HL-60/S4 treated with phorbol 12-myristate 13-acetate at 8.2 ng/mL for 4 days and 3 days (cell line): ENCODE data around the gene SPATA2.
"Not testable (repeated sequence)": the region's sequence is repeated elsewhere in the genome, so short reads cannot be mapped to it uniquely, and the experiment has no call there.

Source experiments
- in situ Hi-C: fragments of 300-500 bp; cut with MboI; formaldehyde crosslinking; loops from 2 replicates; pipeline ENCODE4 v1.15.0; 2022; ENCODE audit warnings: low sequenced_read_pairs

The SPATA2 gene

GRCh38 chr20:49915380-49916145, at the start of gene SPATA2:
Gene SPATA2 (minus strand): TSS chr20:49915529. CDS start chr20:49908490, 7,039 bp downstream.
- in situ Hi-C loops, result no loop called here

DNA sequence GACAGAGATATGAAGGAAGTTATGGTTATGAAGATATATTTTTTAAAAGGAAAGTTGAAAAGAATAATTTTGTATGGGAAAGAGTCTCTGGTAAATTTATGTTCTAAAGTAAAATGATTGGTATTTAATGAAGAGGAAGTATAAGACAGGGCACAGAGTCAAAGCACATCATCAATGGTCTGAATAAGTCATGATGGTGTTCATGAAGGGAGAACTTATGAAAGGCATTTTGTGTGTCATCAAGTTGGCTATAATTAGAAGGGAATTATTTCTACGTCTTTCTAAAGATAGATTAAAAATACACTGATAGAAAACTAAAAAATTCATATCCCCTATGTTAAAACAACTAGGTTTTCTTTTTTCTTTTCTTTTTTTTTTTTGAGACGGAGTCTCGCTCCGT, 46.1 kb upstream of the SPATA2 start:
- in situ Hi-C loops, result no loop called here

DNA sequence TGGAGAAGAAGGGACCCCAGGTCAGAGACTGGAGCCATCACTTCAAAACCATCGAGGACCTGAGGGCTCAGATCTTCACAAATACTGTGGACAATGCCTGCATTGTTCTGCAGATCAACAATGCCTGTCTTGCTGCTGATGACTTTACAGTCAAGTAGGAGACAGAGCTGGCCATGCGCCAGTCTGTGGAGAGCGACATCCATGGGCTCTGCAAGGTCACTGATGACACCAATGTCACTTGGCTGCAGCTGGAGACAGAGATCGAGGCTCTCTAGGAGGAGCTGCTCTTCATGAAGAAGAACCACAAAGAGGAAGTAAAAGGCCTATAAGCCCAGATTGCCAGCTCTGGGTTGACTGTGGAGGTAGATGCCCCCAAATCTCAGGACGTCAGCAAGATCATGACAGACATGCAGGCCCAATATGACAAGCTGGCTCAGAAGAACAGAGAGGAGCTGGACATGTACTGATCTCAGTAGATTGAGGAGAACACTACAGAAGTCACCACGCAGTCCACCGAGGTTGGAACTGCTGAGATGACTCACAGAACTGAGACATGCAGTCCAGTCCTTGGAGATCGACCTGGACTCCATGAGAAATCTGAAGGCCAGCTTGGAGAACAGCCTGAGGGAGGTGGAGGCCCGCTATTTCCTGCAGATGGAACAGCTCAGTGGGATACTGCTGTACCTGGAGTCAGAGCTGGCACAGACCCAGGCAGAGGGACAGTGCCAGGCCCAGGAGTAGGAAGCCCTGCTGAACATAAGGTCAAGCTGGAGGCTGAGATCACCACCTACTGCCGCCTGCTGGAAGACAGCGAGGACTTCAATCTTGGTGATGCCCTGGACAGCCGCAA, 42.0 kb upstream of the SPATA2 start:
- in situ Hi-C loops, result not testable (repeated sequence)

DNA sequence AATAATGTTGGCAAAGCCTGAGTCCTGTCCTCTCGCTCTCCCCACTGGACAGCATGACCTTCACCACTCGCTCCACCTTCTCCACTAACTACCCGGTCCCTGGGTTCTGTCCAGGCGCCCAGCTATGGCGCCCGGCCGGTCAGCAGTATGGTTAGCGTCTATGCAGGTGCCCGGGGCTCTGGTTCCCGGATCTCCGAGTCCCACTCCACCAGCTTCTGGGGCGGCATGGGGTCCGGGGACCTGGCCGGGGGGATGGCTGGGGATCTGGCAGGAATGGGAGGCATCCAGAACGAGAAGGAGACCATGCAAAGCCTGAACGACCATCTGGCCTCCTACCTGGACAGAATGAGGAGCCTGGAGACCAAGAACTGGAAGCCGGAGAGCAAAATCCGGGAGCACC, 41.4 kb upstream of the SPATA2 start:
- in situ Hi-C loops, result no loop called here

DNA sequence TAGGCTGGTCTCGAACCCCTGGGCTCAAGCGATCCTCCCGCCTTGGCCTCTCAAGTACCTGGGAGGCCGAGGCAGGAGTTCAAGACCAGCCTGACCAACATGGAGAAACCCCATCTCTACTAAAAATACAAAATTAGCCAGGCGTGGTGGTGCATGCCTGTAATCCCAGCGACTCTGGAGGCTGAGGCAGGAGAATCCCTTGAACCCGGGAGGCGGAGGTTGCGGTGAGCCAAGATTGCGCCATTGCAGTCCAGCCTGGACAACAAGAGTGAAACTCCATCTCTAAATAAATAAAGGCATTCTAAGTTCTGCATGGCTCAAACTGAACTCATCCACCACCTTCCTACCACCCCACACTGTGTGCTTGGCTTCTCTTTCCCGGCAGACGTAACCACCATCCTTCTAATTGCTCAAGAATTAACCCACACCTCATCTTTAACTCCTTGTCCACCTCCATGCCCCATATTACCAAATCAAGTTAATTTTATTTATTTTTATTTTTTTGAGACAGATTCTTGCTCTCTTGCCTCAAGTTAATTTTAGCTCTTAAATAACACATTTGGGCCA, 40.6 kb upstream of the SPATA2 start:
- in situ Hi-C loops, result not testable (repeated sequence)

- in situ Hi-C loops, result no loop called here
Observed at GRCh38 chr20:49955167-49955566, 39.8 kb upstream of the SPATA2 start.

- in situ Hi-C loops, result no loop called here
Observed at GRCh38 chr20:49951151-49951550, 35.8 kb upstream of the SPATA2 start.

DNA sequence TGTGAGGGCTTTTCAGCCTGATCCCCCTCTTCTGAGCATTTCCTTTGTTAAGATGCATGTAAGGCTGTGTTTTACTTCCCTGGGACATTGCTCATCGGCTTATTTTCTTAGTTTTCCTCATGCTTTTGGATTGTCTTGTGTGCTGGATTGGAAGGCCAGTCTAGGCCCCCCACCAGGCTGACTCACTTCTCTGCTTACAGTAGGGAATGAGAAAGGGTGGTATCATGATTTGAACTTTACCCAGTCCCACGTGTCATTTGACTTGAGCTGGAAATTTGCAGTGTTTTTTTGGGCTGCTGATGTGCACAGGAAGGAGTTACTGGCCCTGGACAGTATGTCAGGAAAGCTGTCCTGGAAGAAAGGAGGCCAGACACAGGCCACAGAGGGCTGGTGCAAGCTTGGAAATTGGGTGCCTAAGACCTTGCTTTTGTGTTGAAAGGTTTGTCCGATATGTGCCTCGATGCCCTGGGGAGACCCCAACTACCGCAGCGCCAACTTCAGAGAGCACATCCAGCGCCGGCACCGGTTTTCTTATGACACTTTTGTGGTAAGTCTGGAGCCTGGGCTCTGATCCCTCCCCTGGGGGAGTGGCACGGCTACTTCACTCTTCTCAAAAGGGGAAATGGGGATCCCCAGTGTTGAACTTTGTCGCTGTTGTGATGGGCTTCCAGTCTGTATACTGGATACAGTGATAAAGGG, 33.6 kb upstream of the SPATA2 start:
- in situ Hi-C loops, result no loop called here

- in situ Hi-C loops, result no loop called here
Observed at GRCh38 chr20:49948178-49948577, 32.8 kb upstream of the SPATA2 start.

GRCh38 chr20:49945701-49946477, 30.6 kb upstream of the SPATA2 start:
- in situ Hi-C loops, result no loop called here

GRCh38 chr20:49945306-49945700, 30.0 kb upstream of the SPATA2 start:
- in situ Hi-C loops, result no loop called here

DNA sequence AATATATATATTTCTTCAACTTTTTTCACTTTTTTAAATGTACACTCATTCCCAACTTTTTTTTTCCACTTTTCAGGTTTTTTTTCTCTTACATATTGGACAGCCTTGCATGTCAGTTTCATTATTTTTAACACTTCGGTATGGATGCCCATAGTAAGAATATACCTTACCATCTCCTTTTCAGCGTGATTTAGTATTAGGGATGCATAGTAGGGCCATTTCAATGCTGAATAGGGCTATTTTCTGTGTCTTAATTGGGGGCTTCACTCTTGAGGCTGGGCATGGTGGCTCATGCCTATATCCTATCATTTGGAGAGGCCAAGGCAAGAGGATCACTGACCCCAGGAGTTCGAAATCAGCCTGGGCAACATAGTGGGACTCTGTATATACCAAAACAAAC, 27.6 kb upstream of the SPATA2 start:
- in situ Hi-C loops, result no loop called here

GRCh38 chr20:49942303-49942702, 27.0 kb upstream of the SPATA2 start:
- in situ Hi-C loops, result no loop called here

DNA sequence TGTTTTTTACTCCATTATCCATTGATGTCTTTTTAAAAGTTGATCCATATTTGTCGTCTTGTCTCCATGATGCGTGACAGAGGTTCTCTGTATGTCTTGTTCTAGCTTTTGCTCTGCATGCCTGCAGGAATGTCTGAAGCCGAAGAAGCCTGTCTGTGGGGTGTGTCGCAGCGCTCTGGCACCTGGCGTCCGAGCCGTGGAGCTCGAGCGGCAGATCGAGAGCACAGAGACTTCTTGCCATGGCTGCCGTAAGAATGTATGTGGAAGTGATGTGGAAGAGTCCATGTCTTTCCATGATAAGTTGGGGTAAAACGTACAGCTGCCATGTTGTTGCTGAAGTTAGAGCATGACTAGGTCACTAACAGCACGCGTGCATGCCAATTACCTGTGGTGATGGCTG, 26.1 kb upstream of the SPATA2 start:
- in situ Hi-C loops, result no loop called here

GRCh38 chr20:49938173-49939163, 23.1 kb upstream of the SPATA2 start:
- in situ Hi-C loops, result no loop called here

DNA sequence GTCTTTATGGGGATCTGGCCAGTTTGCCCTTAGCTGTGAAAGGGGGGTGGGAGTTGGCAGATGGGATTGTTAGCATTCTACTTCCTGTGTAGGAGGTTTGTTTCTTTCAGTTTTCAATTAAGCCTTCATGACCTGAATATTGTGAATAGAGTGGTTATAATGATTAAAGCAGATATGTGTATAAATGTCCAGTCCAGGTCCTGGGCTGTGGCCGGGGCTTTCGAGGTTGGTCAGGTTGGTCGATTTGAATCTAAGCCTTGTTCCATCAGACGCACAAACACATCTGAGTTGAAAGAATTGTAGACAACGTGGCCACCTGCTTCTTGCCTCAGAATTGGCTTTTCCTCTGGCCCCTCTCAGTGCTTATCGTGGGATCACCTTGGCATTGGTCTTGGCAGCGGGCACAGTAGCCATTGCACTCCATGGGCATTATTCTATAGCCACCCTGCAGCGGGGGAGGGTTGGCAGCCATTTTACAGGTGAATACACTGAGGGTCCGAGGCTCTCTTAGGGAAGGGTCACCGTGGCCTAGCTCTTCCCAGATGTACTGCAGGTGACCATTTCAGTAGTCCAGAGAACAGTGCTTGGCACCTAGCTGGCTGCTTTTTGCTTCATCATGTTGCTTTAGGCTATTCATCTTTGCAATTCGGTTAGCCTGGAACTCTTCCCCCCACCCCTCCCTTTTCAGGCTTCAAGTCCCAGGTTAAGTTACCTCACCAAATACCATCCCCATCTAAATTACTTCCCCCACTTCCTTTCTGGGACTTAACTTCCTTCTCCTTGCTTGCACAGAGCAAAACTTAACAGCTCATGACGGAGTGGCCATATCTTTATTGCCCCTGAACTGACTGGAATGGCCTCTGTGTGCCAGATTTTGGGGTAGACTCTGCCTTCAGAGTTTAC, 21.9 kb upstream of the SPATA2 start:
- in situ Hi-C loops, result no loop called here

- in situ Hi-C loops, result no loop called here
Observed at GRCh38 chr20:49936153-49937026, 21.1 kb upstream of the SPATA2 start, which contains the start of gene RNF114. Gene RNF114 (plus strand): TSS chr20:49936397. CDS start chr20:49936413, 16 bp downstream.
